Mesendoderm (in vitro differentiated cells): ENCODE measurements around the gene UMODL1.

Experiments
- DNase-seq: peaks from one replicate; pipeline ENCODE4 v3.0.0; 2013
- H2AK5ac ChIP-seq: 2 replicates; pipeline ENCODE4 v1.6.1; 2013; ENCODE audit warnings: low read length, inconsistent platforms
- H2BK120ac ChIP-seq: 2 replicates; pipeline ENCODE4 v1.6.1; 2013; ENCODE audit warnings: low read depth, mild to moderate bottlenecking, low read length, moderate library complexity, mixed read lengths
- H2BK15ac ChIP-seq: replicated peaks from 2 replicates; pipeline ENCODE4 v1.6.1; 2013; ENCODE audit warnings: low read depth, mild to moderate bottlenecking, moderate library complexity
- H2BK5ac ChIP-seq: 2 replicates; pipeline ENCODE4 v1.6.1; 2013; ENCODE audit warnings: low read length, inconsistent platforms
- H3K18ac ChIP-seq: 2 replicates; pipeline ENCODE4 v1.6.1; 2013; ENCODE audit warnings: mild to moderate bottlenecking, low read length, mixed read lengths
- H3K23ac ChIP-seq: one replicate; pipeline ENCODE4 v1.6.1; 2013; ENCODE audit warnings: low read length
- H3K27ac ChIP-seq: 2 replicates; pipeline ENCODE4 v1.5.1; 2013; ENCODE audit warnings: low read depth, mild to moderate bottlenecking, inconsistent platforms, low read length, moderate library complexity
- H3K27me3 ChIP-seq: 2 replicates; pipeline ENCODE4 v1.6.1; 2013; ENCODE audit warnings: low read length, control low read depth, mild to moderate bottlenecking, inconsistent platforms; ENCODE audit not compliant: insufficient read depth, poor library complexity
- H3K36me3 ChIP-seq: 2 replicates; pipeline ENCODE4 v1.6.1; 2013; ENCODE audit warnings: low read length, inconsistent platforms; ENCODE audit not compliant: control insufficient read depth, insufficient read depth
- H3K4ac ChIP-seq: one replicate; pipeline ENCODE4 v1.6.1; 2013; ENCODE audit warnings: low read depth, mild to moderate bottlenecking, low read length, moderate library complexity
- H3K4me1 ChIP-seq: 2 replicates; pipeline ENCODE4 v1.6.1; 2013; ENCODE audit warnings: low read depth, low read length, inconsistent platforms; ENCODE audit not compliant: control insufficient read depth
- H3K4me2 ChIP-seq: 2 replicates; pipeline ENCODE4 v1.6.1; 2013; ENCODE audit warnings: low read length
- H3K4me3 ChIP-seq: 2 replicates; pipeline ENCODE4 v1.5.1; 2013; ENCODE audit warnings: mild to moderate bottlenecking, low read length
- H3K56ac ChIP-seq: one replicate; pipeline ENCODE4 v1.6.1; 2013; ENCODE audit warnings: low read length
- H3K79me1 ChIP-seq: 2 replicates; pipeline ENCODE4 v1.6.1; 2013; ENCODE audit warnings: low read length, inconsistent platforms
- H3K79me2 ChIP-seq: 2 replicates; pipeline ENCODE4 v1.6.1; 2013; ENCODE audit warnings: mild to moderate bottlenecking, low read length; ENCODE audit not compliant: control insufficient read depth, insufficient read depth
- H3K9ac ChIP-seq: 2 replicates; pipeline ENCODE4 v1.6.1; 2013; ENCODE audit warnings: low read length, inconsistent platforms
- H4K5ac ChIP-seq: one replicate; pipeline ENCODE4 v1.6.1; 2013; ENCODE audit warnings: low read length
- H4K8ac ChIP-seq: one replicate; pipeline ENCODE4 v1.6.1; 2013; ENCODE audit warnings: low read depth, mild to moderate bottlenecking, control low read depth, low read length, moderate library complexity
- WGBS: extraction: QIAGEN DNeasy Blood & Tissue Kit; methylation state at CpG from one replicate; pipeline ENCODE4 v1.1.7; 2013; ENCODE audit warnings: low lambda C conversion rate, missing lambda C conversion rate; ENCODE audit not compliant: insufficient coverage; ENCODE audit errors: extremely low coverage; 5-methylcytosine and 5-hydroxymethylcytosine counted together

UMODL1 gene

DNA sequence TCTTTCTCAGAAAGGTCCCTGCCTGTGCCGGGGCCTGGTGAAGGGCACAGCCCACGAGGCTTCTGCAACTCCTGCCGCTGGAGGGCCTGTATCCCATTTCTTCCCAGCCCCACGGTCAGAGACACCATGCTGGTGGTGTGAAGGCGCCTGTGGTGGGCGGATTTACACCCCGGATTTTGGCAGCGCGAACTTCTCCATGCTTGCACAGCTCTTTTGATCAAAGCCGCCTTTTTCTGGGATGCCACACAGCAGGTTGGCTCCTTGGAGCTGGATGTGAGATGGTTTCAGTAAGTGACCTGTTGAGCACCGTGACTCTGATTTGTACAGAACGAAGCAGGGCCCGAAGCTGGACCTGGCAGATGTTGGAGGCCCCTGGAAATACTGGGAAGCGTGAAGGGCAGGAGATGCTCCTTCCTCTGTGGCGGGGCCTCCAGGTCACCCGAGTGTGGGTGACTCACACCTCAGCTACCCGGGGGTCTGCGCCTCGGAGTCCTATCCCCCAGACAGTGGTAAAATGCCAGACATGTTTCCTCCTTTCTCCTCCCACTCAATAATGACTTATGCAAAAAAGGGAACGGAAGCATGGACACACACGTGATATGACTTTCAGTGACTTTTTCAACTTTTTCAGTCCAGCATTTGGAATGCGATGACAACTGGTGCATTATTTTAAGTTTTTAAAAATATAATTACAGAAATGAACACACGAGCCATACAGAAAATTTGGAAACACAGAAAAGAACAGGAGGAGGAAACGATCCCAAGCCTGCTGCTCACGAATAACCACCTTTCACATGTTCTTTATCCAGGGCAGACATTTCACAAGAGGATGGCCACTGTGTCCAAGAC, 9.0 kb downstream of the UMODL1 start:
- Histone ChIP-seq H4K8ac (no peak overlapping the region), H3K4me2 (no peak overlapping the region), H2AK5ac (peak overlapping the region; percentile 76), H3K9ac (no peak overlapping the region), H3K18ac (peak overlapping the region; percentile 35), H2BK5ac (peak overlapping the region; percentile 75), H3K4me3 (no peak overlapping the region), H3K27me3 (no peaks in the 10 kb centered on the region), H3K79me1 (no peaks in the 10 kb centered on the region), H3K4ac (no peak overlapping the region), H3K23ac (no peak overlapping the region), H4K5ac (no peak overlapping the region), H2BK15ac (no peak overlapping the region), H3K79me2 (no peaks in the 10 kb centered on the region), H3K27ac (peak overlapping the region; percentile 51), H3K56ac (peak overlapping the region; percentile 71), H3K4me1 (peaks cover 12% of the 10 kb centered on the region), H3K36me3 (no peaks in the 10 kb centered on the region), H2BK120ac (no peak overlapping the region)
- WGBS: no CpG with 5 or more reads among the region's 25 CpGs
- DNase-seq: peak; percentile 71

DNA sequence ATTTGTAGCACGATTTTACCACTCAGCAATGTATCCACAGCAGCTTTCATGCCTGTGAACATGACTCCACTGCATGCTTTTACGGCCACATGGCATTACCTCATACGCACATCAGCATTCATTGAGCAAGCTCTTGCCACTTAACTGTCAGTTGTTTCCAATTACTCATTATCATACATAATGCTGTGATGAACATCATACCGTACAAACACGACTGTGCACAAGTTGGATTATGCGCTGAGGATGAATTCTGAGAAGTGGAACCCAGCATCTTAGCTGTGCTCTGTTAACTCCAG, 9.6 kb downstream of the UMODL1 start:
- H3K4ac ChIP-seq: no peak overlapping the region
- H3K56ac ChIP-seq: peak overlapping the region; percentile 71
- no peak overlapping the region for H3K23ac ChIP-seq
- no peaks in the 10 kb centered on the region for H3K27me3 ChIP-seq
- no peaks in the 10 kb centered on the region for H3K79me2 ChIP-seq
- H3K27ac ChIP-seq: no peak overlapping the region
- DNase-seq: no peak
- H2BK120ac ChIP-seq: no peak overlapping the region
- no peak overlapping the region for H2BK15ac ChIP-seq
- H3K4me2 ChIP-seq: no peak overlapping the region
- no peak overlapping the region for H4K8ac ChIP-seq
- H3K9ac ChIP-seq: no peak overlapping the region
- peaks cover 12% of the 10 kb centered on the region for H3K4me1 ChIP-seq
- WGBS: no CpG with 5 or more reads among the region's 6 CpGs
- H2BK5ac ChIP-seq: peak overlapping the region; percentile 43
- no peak overlapping the region for H4K5ac ChIP-seq
- peak overlapping the region; percentile 11 for H3K18ac ChIP-seq
- H2AK5ac ChIP-seq: peak overlapping the region; percentile 76
- no peaks in the 10 kb centered on the region for H3K36me3 ChIP-seq
- H3K79me1 ChIP-seq: no peaks in the 10 kb centered on the region
- no peak overlapping the region for H3K4me3 ChIP-seq

DNA sequence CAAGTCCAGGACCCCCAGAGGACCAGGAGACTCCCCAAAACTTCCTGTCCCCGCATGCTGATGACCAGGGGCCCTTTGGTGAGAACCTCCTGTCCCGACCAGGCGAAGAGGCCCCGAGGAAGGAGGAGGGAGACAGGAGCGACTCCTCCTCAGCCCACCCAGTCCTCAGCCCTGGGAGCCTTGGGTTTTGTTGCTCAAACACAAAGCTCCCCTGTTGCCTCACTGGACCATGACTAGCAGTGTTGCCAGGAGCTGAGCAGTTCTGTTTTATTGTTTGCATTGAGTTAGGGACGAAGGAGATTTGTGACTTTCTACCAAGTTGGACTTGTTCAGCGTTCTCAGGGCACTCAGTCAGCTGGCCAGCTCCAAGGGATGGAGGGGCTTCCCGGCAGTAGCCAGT, 10.0 kb downstream of the UMODL1 start:
- no peak overlapping the region for H4K8ac ChIP-seq
- no peak overlapping the region for H4K5ac ChIP-seq
- H3K4ac ChIP-seq: no peak overlapping the region
- peak overlapping the region; percentile 11 for H3K18ac ChIP-seq
- no peaks in the 10 kb centered on the region for H3K79me2 ChIP-seq
- H3K4me1 ChIP-seq: peaks cover 12% of the 10 kb centered on the region
- H3K4me3 ChIP-seq: no peak overlapping the region
- H3K4me2 ChIP-seq: no peak overlapping the region
- no peak for DNase-seq
- H3K23ac ChIP-seq: no peak overlapping the region
- H3K56ac ChIP-seq: peak overlapping the region; percentile 9
- no CpG with 5 or more reads among the region's 8 CpGs for WGBS
- H3K27me3 ChIP-seq: no peaks in the 10 kb centered on the region
- H3K79me1 ChIP-seq: no peaks in the 10 kb centered on the region
- no peak overlapping the region for H2AK5ac ChIP-seq
- H3K27ac ChIP-seq: no peak overlapping the region
- no peaks in the 10 kb centered on the region for H3K36me3 ChIP-seq
- no peak overlapping the region for H3K9ac ChIP-seq
- H2BK15ac ChIP-seq: no peak overlapping the region
- no peak overlapping the region for H2BK5ac ChIP-seq
- H2BK120ac ChIP-seq: no peak overlapping the region

DNA sequence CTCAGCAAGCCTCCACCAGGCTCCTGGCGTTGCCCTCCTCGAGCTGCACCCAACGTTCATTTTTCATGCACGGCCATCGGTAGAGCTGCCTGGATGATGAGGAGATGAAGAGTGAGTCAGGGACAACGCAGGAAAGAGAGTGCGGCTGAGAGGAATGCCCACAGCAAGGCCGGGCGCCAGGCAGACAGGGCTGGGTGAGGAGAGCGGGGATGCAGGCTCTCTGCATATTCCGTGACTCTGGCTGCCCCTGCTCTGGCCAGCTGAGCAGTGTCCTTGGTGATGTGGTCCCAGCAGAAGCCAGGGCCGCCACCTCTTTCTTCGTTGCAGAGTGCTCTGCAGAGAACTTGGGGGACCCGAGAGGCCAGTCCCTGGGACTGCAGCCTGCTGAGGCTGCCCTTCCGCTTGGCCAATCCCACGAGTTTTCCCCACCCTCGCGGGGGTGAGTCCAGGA, 10.8 kb downstream of the UMODL1 start:
- WGBS: no CpG with 5 or more reads among the region's 18 CpGs
- no peak overlapping the region for H3K18ac ChIP-seq
- no peaks in the 10 kb centered on the region for H3K36me3 ChIP-seq
- no peaks in the 10 kb centered on the region for H3K27me3 ChIP-seq
- H4K8ac ChIP-seq: no peak overlapping the region
- H4K5ac ChIP-seq: no peak overlapping the region
- DNase-seq: no peak
- peaks cover 10% of the 10 kb centered on the region for H3K4me1 ChIP-seq
- H3K23ac ChIP-seq: no peak overlapping the region
- peak overlapping the region; percentile 18 for H2AK5ac ChIP-seq
- H3K9ac ChIP-seq: no peak overlapping the region
- H3K79me1 ChIP-seq: no peaks in the 10 kb centered on the region
- peak overlapping the region; percentile 32 for H3K56ac ChIP-seq
- no peak overlapping the region for H2BK120ac ChIP-seq
- H3K27ac ChIP-seq: no peak overlapping the region
- H2BK15ac ChIP-seq: no peak overlapping the region
- no peak overlapping the region for H3K4ac ChIP-seq
- H3K4me2 ChIP-seq: no peak overlapping the region
- no peaks in the 10 kb centered on the region for H3K79me2 ChIP-seq
- H3K4me3 ChIP-seq: no peak overlapping the region
- no peak overlapping the region for H2BK5ac ChIP-seq

DNA sequence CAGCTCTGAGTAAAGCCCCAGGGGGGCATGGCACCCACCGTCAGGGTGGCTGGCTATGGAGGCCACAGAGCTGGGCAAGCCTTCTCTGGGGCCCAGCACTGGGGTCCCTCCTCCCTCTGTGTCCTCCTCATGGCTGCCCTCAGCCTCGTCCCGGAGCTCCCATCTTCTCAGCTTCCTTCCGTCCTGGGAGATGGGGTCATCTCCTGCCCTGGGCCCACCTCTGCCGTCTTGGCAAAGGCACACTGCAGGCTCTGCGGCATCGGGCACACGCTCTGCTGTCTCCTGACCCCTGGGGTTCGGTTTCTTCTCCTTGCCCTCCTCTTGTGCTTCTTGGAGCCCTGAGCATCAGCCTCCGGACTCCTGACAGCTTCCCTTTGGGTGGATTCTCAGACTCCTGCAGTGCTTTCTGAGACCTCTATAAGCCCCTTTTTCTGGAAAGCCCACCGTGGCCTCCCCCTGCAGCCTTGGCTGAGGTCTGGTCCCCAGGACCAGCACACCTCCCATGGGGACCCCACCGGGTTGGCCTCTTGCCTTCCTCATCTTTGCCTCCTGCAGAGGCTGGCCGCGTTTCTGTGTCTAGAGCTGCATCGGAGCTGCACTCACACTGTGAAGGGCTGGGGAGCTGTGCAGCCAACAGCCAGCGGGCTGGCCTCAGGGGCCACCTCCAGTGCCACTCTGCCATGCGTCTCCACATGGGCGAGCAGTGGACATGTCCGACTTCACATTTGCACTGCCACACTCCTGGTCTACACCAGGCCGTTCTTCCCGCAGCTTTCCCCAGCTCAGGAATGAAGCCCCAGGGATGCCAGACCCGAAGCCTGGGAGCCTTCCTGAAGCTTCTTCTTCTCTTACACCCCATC, 11.6 kb downstream of the UMODL1 start:
- H3K27me3 ChIP-seq: no peaks in the 10 kb centered on the region
- no peak overlapping the region for H2BK5ac ChIP-seq
- no peak overlapping the region for H3K27ac ChIP-seq
- no peaks in the 10 kb centered on the region for H3K79me2 ChIP-seq
- no peak overlapping the region for H3K4me3 ChIP-seq
- H3K36me3 ChIP-seq: no peaks in the 10 kb centered on the region
- DNase-seq: no peak
- WGBS: no CpG with 5 or more reads among the region's 22 CpGs
- no peak overlapping the region for H3K18ac ChIP-seq
- no peak overlapping the region for H3K23ac ChIP-seq
- H2BK120ac ChIP-seq: no peak overlapping the region
- no peaks in the 10 kb centered on the region for H3K79me1 ChIP-seq
- H3K4ac ChIP-seq: no peak overlapping the region
- H3K9ac ChIP-seq: no peak overlapping the region
- no peak overlapping the region for H3K4me2 ChIP-seq
- H4K5ac ChIP-seq: no peak overlapping the region
- H4K8ac ChIP-seq: no peak overlapping the region
- H3K56ac ChIP-seq: no peak overlapping the region
- H3K4me1 ChIP-seq: peaks cover 10% of the 10 kb centered on the region
- no peak overlapping the region for H2BK15ac ChIP-seq
- H2AK5ac ChIP-seq: no peak overlapping the region
